ENCODE data around the gene RPP40.

DNA sequence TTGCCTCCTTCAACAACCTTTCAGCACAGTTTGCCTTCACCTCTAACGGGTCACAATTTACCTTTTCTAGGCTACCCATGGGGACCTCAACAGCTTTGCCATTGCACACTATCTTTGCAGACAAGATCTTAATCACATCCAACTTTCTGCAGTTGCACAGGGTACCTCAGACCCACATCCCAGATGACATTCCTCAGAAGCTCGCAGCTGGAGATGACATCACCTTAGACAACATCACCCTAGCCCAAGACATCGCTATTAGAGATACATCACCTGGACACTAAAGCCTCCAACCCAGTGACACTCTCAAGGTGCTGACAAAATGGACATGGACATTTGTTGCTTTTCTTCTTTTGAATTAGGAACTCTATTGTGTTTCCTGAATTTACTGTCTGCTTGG, 38.6 kb upstream of the RPP40 start:
- TF ChIP-seq, protein P1, sequence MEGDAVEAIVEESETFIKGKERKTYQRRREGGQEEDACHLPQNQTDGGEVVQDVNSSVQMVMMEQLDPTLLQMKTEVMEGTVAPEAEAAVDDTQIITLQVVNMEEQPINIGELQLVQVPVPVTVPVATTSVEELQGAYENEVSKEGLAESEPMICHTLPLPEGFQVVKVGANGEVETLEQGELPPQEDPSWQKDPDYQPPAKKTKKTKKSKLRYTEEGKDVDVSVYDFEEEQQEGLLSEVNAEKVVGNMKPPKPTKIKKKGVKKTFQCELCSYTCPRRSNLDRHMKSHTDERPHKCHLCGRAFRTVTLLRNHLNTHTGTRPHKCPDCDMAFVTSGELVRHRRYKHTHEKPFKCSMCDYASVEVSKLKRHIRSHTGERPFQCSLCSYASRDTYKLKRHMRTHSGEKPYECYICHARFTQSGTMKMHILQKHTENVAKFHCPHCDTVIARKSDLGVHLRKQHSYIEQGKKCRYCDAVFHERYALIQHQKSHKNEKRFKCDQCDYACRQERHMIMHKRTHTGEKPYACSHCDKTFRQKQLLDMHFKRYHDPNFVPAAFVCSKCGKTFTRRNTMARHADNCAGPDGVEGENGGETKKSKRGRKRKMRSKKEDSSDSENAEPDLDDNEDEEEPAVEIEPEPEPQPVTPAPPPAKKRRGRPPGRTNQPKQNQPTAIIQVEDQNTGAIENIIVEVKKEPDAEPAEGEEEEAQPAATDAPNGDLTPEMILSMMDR (conservative IDR thresholded peaks at IDR 0.05; ENCODE audit: low read depth, low read length), result no peak
- no peak for TF ChIP-seq EZH2 (IDR thresholded peaks at IDR 0.05; ENCODE audit: low read length, unreplicated experiment)
- no peak for TF ChIP-seq EZH2phosphoT487 (IDR thresholded peaks at IDR 0.05; ENCODE audit: borderline replicate concordance, low read length)

Measured in PC-3 (cell line).